ENCODE measurements around the gene TGFBR2. TPM values are rescaled to one million over a fixed set of nuclear protein-coding genes. Genes with fewer than 3 reads are reported as not detected.

Gene TGFBR2
- total and polyA plus RNA-seq, 10 donors = 18.2 to 322 (median 239) TPM

DNA sequence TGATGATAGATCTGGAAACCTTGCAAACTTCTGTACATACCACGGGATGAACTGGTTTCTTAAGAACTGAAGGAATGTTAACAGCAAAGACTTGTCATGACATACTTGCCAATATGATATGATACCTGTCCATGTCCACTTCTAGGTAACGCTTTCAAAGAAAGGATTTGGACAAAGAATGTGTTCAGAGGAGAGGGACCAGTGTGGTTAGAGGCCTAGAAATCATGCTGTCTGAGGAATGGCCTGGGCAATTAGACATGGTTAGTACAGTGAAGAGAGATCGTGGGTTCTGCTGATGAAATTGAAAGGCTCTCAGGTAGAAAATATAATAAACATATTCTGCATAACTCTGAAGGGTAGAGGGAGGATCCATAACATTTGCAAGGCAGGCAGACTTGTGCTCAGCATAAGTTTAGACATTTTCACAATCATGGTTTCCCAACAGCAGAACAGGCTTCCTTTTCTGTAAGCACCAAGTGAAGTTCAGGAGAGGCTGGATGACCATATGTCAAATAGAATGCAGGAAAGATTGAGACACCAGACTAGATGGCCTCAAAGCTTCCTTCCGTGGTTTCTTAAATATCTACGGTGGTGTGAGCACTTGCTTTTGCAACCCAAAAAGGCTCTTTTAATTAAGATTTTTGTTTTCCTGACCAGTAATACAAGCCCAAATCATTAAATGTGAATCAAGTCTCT lies 39.9 kb downstream of the TGFBR2 start:
- H3K9me3 ChIP-seq = no peaks in the 10 kb centered on the region
- intact Hi-C loops (cut with DNase I; ENCODE audit: low total_unique reads) = no loop called here
- peaks cover 2 to 68% (median 44%) of the 10 kb centered on the region in 6 donors for H3K36me3 ChIP-seq
- peaks cover 87 to 100% (median 100%) of the 10 kb centered on the region in 6 donors for H3K4me1 ChIP-seq
- H3K27ac ChIP-seq = peak overlapping the region; percentile 65 to 100 (median 88)
- no peak for DNase-seq
- H3K4me3 ChIP-seq = peak overlapping the region in 1 of 8 donors; percentile 13
- no peaks in the 10 kb centered on the region for H3K27me3 ChIP-seq (replicated peaks in 1 of 7)
- 40 to 57% (median 43%) methylated on average over 5 of the region's 5 CpGs for WGBS, 5 donors
- TF ChIP-seq POLR2A (IDR thresholded peaks at IDR 0.05) (no peak), POLR2AphosphoS5 (IDR thresholded peaks at IDR 0.05) (peak in 1 of 3 donors; percentile 63)

DNA sequence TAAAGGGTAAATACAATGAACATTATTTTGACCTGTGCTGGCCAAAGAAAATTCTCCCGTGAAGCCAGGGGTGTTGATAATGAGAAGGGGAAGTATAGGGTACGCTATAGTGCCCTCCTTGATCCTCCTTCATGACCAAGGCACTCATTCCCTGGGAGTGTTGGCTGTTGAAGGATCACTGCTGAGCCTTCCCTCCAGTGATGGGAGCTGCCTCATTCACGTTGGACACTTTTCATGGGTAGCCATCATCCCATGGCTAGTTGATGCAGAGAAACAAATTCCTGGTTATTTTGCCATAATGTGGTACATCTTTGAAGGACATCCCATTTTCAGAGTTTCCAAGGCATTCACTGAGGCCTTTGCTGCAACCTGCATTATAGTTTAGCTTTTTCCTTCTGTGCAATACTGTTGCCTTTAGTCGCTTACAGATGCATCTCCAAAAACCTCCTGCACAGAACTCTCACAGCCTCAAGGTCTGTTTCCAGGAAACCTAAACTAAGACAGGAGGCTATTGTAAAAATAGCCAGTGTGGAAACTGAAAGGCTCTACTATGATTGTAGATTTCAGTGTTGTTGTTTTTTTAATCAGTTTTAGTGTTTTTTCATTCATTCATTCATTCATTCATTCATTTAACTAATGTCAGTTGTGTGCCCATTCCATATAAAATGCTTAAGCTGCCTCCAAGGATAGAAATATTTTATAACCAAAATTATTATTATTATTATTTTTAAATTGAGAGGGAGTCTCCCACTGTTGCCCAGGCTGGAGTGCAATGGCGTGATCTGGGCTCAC lies 40.8 kb downstream of the TGFBR2 start:
- Histone ChIP-seq H3K27me3 (replicated peaks in 1 of 7) (no peaks in the 10 kb centered on the region), H3K27ac (peak overlapping the region; percentile 65 to 100 (median 88)), H3K9me3 (no peaks in the 10 kb centered on the region), H3K4me3 (peak overlapping the region in 1 of 8 donors; percentile 13), H3K36me3 (peaks cover 2 to 76% (median 52%) of the 10 kb centered on the region in 6 donors), H3K4me1 (peaks cover 82 to 100% (median 99%) of the 10 kb centered on the region in 6 donors)
- 53 to 70% (median 60%) methylated on average over 5 of the region's 5 CpGs for WGBS, 5 donors
- TF ChIP-seq POLR2AphosphoS5 (IDR thresholded peaks at IDR 0.05) (no peak), POLR2A (IDR thresholded peaks at IDR 0.05) (no peak)
- TF ChIP-seq, protein P1, sequence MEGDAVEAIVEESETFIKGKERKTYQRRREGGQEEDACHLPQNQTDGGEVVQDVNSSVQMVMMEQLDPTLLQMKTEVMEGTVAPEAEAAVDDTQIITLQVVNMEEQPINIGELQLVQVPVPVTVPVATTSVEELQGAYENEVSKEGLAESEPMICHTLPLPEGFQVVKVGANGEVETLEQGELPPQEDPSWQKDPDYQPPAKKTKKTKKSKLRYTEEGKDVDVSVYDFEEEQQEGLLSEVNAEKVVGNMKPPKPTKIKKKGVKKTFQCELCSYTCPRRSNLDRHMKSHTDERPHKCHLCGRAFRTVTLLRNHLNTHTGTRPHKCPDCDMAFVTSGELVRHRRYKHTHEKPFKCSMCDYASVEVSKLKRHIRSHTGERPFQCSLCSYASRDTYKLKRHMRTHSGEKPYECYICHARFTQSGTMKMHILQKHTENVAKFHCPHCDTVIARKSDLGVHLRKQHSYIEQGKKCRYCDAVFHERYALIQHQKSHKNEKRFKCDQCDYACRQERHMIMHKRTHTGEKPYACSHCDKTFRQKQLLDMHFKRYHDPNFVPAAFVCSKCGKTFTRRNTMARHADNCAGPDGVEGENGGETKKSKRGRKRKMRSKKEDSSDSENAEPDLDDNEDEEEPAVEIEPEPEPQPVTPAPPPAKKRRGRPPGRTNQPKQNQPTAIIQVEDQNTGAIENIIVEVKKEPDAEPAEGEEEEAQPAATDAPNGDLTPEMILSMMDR (IDR thresholded peaks at IDR 0.05 in 8 of 11, conservative IDR thresholded peaks at IDR 0.05 in 3 of 11) = no peak
- intact Hi-C loops (cut with DNase I; ENCODE audit: low total_unique reads) = no loop called here
- no peak for DNase-seq

DNA sequence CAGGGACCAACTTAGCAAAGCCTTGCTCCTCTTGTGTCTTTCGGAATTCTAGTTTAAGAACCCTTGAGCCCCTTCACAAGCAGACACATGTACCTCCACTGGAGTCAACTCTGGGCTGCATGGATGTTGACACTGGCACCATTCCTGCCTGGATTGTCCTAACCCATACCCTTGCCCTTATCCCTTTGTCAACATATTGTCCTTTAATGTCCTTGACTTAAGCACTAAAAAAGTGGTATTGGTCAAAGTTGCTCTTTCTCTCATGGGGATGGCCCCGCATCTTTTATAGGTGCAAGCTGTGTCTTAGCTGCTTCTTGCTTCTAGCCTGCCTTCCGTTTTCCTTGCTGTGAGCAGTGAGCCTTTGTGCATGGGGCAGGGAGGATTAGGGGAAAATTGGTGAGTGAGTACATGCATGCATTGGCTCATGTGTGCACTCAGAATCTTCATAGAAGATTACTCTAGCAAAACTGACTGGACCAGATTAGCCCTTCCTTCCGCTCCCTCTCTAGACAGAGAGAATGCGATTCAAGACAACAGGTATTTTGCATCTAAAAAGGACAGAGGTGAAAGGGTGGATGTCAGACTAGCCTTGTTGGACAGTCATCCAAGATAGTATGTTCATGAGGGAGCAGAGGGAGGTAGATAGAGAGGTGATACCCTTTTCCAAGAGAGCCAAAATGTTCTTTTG lies 42.4 kb downstream of the TGFBR2 start:
- H3K4me3 ChIP-seq = peak overlapping the region in 1 of 8 donors; percentile 33
- 69 to 88% (median 84%) methylated on average over 5 of the region's 5 CpGs for WGBS, 5 donors
- peaks cover 71 to 100% (median 97%) of the 10 kb centered on the region in 6 donors for H3K4me1 ChIP-seq
- peak overlapping the region; percentile 48 to 100 (median 86) for H3K27ac ChIP-seq
- intact Hi-C loops (cut with DNase I; ENCODE audit: low total_unique reads) = no loop called here
- no peak for TF ChIP-seq POLR2AphosphoS5 (IDR thresholded peaks at IDR 0.05)
- TF ChIP-seq, protein P1 (IDR thresholded peaks at IDR 0.05 in 8 of 11, conservative IDR thresholded peaks at IDR 0.05 in 3 of 11) = no peak
- no peak for TF ChIP-seq POLR2A (IDR thresholded peaks at IDR 0.05)
- peaks cover 2 to 93% (median 64%) of the 10 kb centered on the region in 6 donors for H3K36me3 ChIP-seq
- H3K27me3 ChIP-seq (replicated peaks in 1 of 7) = no peaks in the 10 kb centered on the region
- H3K9me3 ChIP-seq = no peaks in the 10 kb centered on the region
- DNase-seq = no peak

DNA sequence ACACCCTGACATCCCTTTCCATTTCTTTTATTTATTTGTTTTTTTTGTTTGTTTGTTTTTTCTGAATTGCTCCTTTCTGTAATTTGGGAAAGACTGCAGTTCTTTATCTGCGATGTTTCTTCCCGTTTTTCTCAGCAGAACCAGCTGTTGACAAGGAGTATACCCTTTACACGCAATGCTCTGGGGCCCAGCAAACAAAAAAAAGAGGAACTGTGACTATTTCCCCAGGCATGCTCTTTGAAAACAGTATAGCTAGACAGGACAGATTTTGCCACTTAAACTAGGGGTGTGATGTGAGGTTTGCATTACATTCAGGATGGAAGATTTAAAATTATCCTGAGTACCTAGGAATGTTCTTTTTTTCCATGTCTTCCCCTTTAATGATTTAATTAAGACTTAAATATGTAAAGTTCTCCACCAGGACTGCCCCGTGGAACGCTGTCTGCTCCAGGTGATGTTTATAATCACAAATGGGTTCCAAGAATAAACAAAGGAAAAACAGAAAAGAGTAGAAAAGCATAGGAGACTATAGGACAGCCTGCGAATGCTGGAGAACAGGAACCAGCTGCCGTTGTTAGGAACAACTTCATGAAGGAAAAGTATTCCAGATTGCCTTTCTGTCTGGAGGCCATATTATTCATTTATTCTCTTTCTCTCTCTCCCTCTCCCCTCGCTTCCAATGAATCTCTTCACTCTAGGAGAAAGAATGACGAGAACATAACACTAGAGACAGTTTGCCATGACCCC lies 43.3 kb downstream of the TGFBR2 start:
- peaks cover 2 to 100% (median 68%) of the 10 kb centered on the region in 6 donors for H3K36me3 ChIP-seq
- TF ChIP-seq, protein P1 (IDR thresholded peaks at IDR 0.05 in 8 of 11, conservative IDR thresholded peaks at IDR 0.05 in 3 of 11) = no peak
- TF ChIP-seq POLR2AphosphoS5 (IDR thresholded peaks at IDR 0.05) (peak in 1 of 3 donors; percentile 32), POLR2A (IDR thresholded peaks at IDR 0.05) (no peak)
- no peaks in the 10 kb centered on the region for H3K9me3 ChIP-seq
- H3K4me1 ChIP-seq = peaks cover 70 to 100% (median 97%) of the 10 kb centered on the region in 6 donors
- H3K27ac ChIP-seq = peak overlapping the region; percentile 48 to 100 (median 86)
- H3K4me3 ChIP-seq = peak overlapping the region in 1 of 8 donors; percentile 33
- WGBS, 5 donors = 56 to 64% (median 60%) methylated on average over 9 of the region's 9 CpGs
- DNase-seq = no peak
- intact Hi-C loops (cut with DNase I; ENCODE audit: low total_unique reads) = no loop called here
- H3K27me3 ChIP-seq (replicated peaks in 1 of 7) = no peaks in the 10 kb centered on the region
